Muscle layer of colon (tissue), 2 donors: ENCODE measurements around the gene MAPKAPK2.

Experiments
- H3K27ac ChIP-seq: one replicate; pipeline ENCODE4 v1.7.0; 2013; ENCODE audit warnings: low read depth, mild to moderate bottlenecking, low read length, moderate library complexity
- H3K27me3 ChIP-seq, 2 donors: one replicate each; pipeline ENCODE4 v1.7.0; 2013; ENCODE audit warnings: low read length in 2 of 2, mild to moderate bottlenecking in 2 of 2; ENCODE audit not compliant: insufficient read depth in 2 of 2, control insufficient read depth in 1 of 2
- H3K36me3 ChIP-seq: one replicate; pipeline ENCODE4 v1.7.0; 2013; ENCODE audit warnings: mild to moderate bottlenecking, low read length; ENCODE audit not compliant: insufficient read depth
- H3K4me1 ChIP-seq: one replicate; pipeline ENCODE4 v1.7.0; 2013; ENCODE audit warnings: mild to moderate bottlenecking, low read length; ENCODE audit not compliant: insufficient read depth
- H3K4me3 ChIP-seq, 2 donors: one replicate each; pipeline ENCODE4 v1.7.0; 2013; ENCODE audit warnings: low read length in 2 of 2, low read depth in 1 of 2, mild to moderate bottlenecking in 1 of 2, moderate library complexity in 1 of 2
- H3K9ac ChIP-seq: one replicate; pipeline ENCODE4 v1.7.0; 2013; ENCODE audit warnings: low read length
- H3K9me3 ChIP-seq: one replicate; pipeline ENCODE4 v1.7.0; 2013; ENCODE audit warnings: mild to moderate bottlenecking, low read length
- donor health status: abdominal sarcoma.
- donor health status: Adenocarcinoma of cecum.

The MAPKAPK2 gene

DNA sequence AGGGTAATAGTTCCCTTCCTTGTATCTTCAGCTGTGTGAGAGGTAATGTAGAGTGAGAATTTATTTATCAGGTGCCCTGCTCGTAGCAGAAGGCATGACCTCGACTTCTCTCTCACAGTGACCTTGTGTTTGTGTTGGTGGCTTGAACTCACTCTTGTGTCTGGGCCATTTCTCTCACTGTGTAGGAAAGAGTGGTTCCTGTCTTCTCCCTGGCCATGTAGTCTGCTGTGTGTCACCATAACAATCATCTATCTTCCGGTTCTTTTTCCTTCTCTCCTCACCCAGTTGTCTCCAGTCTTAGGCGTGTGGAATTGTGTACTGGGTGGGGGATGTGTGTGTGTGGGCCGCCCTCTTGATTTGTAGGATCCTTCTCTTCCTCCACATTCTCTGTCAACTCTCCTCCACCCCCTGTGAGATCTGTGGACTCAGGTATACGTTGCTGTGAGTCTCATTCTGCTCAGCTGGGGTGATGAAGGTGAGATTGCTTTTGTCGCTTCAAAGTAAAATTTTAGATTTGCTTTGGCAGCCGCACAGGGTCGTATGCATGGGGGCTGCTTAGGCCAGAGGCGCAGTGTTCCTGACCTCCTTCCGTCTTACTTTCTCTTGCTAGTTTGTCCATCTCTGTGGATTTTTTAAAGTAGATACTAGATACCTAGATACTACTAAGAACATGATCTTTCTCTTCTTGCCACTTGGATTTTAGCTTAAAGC is 31.6 kb downstream of the MAPKAPK2 start:
- no peak overlapping the region for H3K9ac ChIP-seq
- H3K9me3 ChIP-seq = no peaks in the 10 kb centered on the region
- H3K27ac ChIP-seq = no peak overlapping the region
- no peaks in the 10 kb centered on the region for H3K27me3 ChIP-seq
- peaks cover 65% of the 10 kb centered on the region for H3K4me1 ChIP-seq
- H3K4me3 ChIP-seq = no peak overlapping the region
- no peaks in the 10 kb centered on the region for H3K36me3 ChIP-seq

DNA sequence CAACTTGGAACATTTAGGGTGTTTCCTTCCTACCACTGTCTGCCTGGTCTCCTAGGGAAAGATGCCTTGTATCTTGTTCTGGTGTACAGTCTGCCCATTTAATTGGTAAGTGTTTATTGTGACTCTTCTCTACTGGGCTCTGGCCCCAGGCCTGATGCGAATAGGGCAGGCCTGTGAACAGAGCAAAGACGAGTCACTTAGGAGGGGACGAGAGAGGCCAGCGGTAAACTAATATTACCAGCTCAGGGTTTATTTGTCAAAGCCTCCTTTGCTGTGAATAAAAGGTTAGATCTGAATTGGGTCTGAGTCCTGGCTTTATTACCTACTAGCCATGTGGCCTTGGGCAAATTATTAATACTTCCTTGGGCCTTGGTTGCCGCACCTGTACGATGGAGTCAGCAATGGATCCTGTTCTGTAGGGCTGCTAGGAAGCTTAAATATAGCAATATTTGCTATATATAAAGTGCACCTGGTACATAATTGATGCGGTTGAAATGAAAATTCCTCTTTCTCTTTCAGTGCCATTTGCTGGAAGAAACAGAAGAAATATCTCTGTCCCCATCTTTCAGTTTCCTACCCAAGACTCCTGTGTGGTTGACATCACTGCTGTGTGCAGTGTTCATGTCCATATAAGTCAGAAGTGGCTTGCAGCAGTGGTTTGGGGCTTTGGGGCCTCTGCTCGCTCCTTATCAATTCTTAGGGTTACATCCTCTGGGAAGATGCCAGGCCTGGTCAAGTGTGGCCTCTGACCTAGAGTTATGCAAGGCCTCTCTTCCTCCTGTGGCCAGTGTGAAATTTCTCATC is 32.4 kb downstream of the MAPKAPK2 start:
- Histone ChIP-seq H3K27ac (no peak overlapping the region), H3K9ac (no peak overlapping the region), H3K4me1 (peaks cover 65% of the 10 kb centered on the region), H3K9me3 (no peaks in the 10 kb centered on the region), H3K36me3 (no peaks in the 10 kb centered on the region), H3K4me3 (no peak overlapping the region), H3K27me3 (no peaks in the 10 kb centered on the region)

GRCh38 chr1:206717674-206717989 is 32.9 kb downstream of the MAPKAPK2 start:
- Histone ChIP-seq H3K27me3 (no peaks in the 10 kb centered on the region), H3K9ac (no peak overlapping the region), H3K4me3 (no peak overlapping the region), H3K36me3 (no peaks in the 10 kb centered on the region), H3K9me3 (no peaks in the 10 kb centered on the region), H3K27ac (no peak overlapping the region), H3K4me1 (peaks cover 60% of the 10 kb centered on the region)

DNA sequence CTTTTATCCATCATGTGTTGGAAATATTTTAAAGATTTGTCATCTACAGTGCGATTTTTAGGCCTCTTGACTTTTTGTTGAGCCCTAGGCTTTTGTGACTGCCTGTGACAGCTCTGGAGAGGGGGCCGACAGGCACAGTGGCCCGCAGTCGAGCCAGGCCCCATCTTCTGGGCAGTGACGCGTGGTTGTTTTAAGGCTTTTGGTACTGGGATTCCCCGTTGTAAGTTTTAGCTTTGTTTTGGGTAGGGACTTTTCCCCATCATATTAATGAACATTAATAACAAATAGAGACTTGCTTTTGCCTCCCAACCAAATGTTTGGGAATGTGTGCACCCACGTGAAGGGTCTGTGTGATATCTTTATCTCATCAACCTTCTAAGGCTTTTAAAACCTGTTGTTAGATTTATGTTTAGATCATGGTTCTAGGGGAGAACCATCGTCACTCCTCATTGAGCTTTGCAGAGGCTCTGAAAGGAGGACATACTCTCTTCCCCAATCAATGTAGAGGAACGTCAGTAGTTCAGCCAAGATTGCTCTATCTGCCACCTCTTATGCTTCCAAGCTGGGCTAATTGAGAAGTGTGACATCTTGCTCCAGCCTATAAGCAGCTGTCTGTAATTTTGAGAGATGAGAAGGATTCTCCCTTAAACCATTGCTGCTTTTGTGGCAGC is 34.6 kb downstream of the MAPKAPK2 start:
- H3K4me3 ChIP-seq = no peak overlapping the region
- no peaks in the 10 kb centered on the region for H3K36me3 ChIP-seq
- no peak overlapping the region for H3K9ac ChIP-seq
- H3K9me3 ChIP-seq = no peaks in the 10 kb centered on the region
- no peak overlapping the region for H3K27ac ChIP-seq
- no peaks in the 10 kb centered on the region for H3K27me3 ChIP-seq
- H3K4me1 ChIP-seq = peaks cover 61% of the 10 kb centered on the region

DNA sequence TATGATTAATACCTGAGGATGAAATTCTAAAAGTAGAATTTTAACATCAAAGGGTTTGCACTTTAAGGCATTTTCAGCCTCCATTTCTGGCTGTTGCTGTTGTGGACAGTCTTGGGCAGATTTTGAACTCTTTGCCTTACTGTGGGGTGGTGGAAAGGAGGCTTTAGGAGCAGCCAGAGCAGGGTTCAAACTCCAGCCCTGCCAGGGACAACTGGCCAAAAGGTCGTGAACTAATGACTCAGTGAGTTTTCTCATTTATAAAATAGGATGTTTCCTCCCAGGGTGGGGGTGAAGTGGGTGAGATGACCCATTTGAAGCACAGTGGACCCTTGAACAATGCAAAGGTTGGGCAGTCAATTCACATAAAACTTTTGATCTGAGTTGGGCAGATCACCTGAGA is 36.7 kb downstream of the MAPKAPK2 start:
- no peak overlapping the region for H3K27ac ChIP-seq

DNA sequence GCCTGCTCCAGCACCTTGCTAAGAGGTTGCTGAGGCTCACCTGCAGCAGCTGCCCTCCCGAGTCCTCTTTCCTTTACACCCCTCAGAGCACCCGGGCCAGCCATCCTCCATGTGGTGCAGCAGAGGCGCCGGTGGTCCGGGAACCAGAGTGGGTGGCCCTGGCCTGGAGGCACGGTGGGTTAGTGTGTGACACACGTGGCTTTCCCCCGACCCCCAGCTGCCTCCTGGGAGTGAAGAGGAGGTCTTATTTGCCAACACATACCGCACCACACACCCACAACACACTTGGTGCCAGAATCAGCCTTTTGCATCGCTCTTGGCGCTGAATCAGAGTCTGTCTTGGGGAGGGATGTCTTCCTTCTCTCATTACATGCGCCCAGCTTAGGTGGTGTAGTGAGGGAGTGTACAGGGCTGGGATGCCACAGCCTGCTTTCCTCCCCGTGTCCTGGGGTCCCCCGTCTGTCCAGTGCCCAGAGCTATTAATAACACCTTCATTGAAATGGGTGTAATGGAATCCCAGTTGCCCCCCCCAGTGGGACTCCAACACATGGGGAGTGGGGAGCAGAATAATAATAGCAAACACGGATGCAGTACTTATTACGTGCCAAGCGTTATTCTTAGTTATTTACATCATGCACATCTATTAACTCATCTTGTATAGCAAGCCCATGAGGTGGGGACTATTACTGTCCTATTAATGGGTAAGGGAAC is 38.2 kb downstream of the MAPKAPK2 start:
- Histone ChIP-seq H3K4me3 (no peak overlapping the region), H3K27ac (no peak overlapping the region), H3K4me1 (peaks cover 60% of the 10 kb centered on the region)

More for the DNA sequence above, 36.7 kb downstream of the MAPKAPK2 start:
- Histone ChIP-seq H3K9me3 (no peaks in the 10 kb centered on the region), H3K36me3 (no peaks in the 10 kb centered on the region), H3K4me1 (peaks cover 58% of the 10 kb centered on the region), H3K9ac (no peak overlapping the region), H3K4me3 (no peak overlapping the region), H3K27me3 (no peaks in the 10 kb centered on the region)

GRCh38 chr1:206723462-206723804 is 38.7 kb downstream of the MAPKAPK2 start:
- no peaks in the 10 kb centered on the region for H3K9me3 ChIP-seq
- H3K27ac ChIP-seq = no peak overlapping the region
- H3K27me3 ChIP-seq = no peaks in the 10 kb centered on the region
- no peaks in the 10 kb centered on the region for H3K36me3 ChIP-seq
- no peak overlapping the region for H3K4me3 ChIP-seq
- H3K9ac ChIP-seq = no peak overlapping the region
- H3K4me1 ChIP-seq = peaks cover 65% of the 10 kb centered on the region

More for the DNA sequence above, 38.2 kb downstream of the MAPKAPK2 start:
- Histone ChIP-seq H3K27me3 (no peaks in the 10 kb centered on the region), H3K36me3 (no peaks in the 10 kb centered on the region), H3K9ac (no peak overlapping the region), H3K9me3 (no peaks in the 10 kb centered on the region)

DNA sequence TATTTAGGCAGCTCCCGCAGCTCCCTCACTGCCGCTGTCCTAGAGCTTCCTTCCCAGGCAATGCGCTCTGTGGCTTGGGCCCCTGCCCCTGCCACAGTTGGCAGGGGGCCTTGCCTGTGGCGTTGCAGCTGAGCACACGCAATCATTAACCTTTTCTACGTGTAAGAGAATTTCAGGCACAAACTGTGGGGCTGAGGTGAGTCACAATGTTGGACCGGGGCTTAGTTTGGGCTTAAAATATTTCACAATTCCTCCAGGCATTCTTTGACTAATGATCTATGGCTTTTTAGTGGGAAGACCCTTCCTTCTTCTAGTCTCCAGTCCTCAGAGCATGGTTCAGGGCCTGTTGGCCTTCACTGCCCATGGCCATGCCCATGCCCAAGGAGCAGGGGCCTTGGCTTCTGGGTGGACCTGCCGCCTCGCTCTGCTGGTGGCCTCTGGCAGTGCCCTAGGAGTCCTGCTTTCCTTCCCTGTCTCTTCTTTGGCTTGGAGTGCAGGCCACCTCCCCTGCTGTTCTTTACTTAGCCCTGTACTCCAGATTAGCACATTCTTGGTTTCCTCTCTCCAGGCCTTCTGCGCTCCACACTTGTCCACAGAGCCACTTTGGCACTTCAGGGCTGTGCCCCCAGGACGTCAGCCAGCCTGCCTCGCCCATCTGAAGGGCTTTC is 39.2 kb downstream of the MAPKAPK2 start:
- Histone ChIP-seq H3K4me3 (no peak overlapping the region), H3K36me3 (no peaks in the 10 kb centered on the region), H3K27me3 (no peaks in the 10 kb centered on the region), H3K9ac (no peak overlapping the region), H3K27ac (no peak overlapping the region), H3K4me1 (peaks cover 66% of the 10 kb centered on the region), H3K9me3 (no peaks in the 10 kb centered on the region)

GRCh38 chr1:206725109-206725963 is 40.6 kb downstream of the MAPKAPK2 start:
- Histone ChIP-seq H3K9ac (no peak overlapping the region), H3K27me3 (no peaks in the 10 kb centered on the region), H3K4me3 (no peak overlapping the region), H3K9me3 (no peaks in the 10 kb centered on the region), H3K27ac (no peak overlapping the region), H3K4me1 (peaks cover 57% of the 10 kb centered on the region), H3K36me3 (peaks cover 13% of the 10 kb centered on the region)

GRCh38 chr1:206727981-206728696 is 43.4 kb downstream of the MAPKAPK2 start:
- peaks cover 44% of the 10 kb centered on the region for H3K4me1 ChIP-seq
- H3K27me3 ChIP-seq = no peaks in the 10 kb centered on the region
- H3K27ac ChIP-seq = no peak overlapping the region
- H3K4me3 ChIP-seq = no peak overlapping the region
- no peak overlapping the region for H3K9ac ChIP-seq
- H3K9me3 ChIP-seq = no peaks in the 10 kb centered on the region
- H3K36me3 ChIP-seq = peaks cover 41% of the 10 kb centered on the region
